BE2C (cell line): ENCODE measurements around the gene AFF1.

Experiments used
- DNase-seq: peaks from one replicate; pipeline ENCODE4 v3.0.0-alpha.2; 2020
- H3K27me3 ChIP-seq: fragments of 250-450 bp; sonication (Bioruptor Pico); 2 replicates; pipeline ENCODE4 v1.5.1; 2020; ENCODE audit warnings: mild to moderate bottlenecking
- H3K36me3 ChIP-seq: fragments of 250-450 bp; sonication (Bioruptor Pico); 2 replicates; pipeline ENCODE4 v1.5.1; 2020; ENCODE audit warnings: mild to moderate bottlenecking
- H3K4me1 ChIP-seq: fragments of 250-450 bp; sonication (Bioruptor Pico); 2 replicates; pipeline ENCODE4 v1.5.1; 2020
- H3K4me3 ChIP-seq: 2 replicates; pipeline ENCODE4 v1.5.1; 2011; ENCODE audit warnings: low read depth, low read length
- H3K9me3 ChIP-seq: fragments of 250-450 bp; sonication (Bioruptor Pico); 2 replicates; pipeline ENCODE4 v1.5.1; 2020
- CTCF ChIP-seq: IDR thresholded peaks from 2 replicates; pipeline ENCODE4 v1.5.1; 2012; ENCODE audit warnings: mild to moderate bottlenecking, low read depth, low read length

AFF1 gene

GRCh38 chr4:86972997-86973396, 38.2 kb downstream of the AFF1 start:
- DNase-seq, result no peak
- Histone ChIP-seq H3K4me3 (no peak overlapping the region), H3K4me1 (peaks cover 11% of the 10 kb centered on the region), H3K9me3 (no peaks in the 10 kb centered on the region), H3K27me3 (no peaks in the 10 kb centered on the region), H3K36me3 (no peaks in the 10 kb centered on the region)
- no peak for TF ChIP-seq CTCF

- H3K4me1 ChIP-seq, result peaks cover 11% of the 10 kb centered on the region
Measured at GRCh38 chr4:86973668-86974067, 38.9 kb downstream of the AFF1 start.

GRCh38 chr4:86974551-86974994, 39.8 kb downstream of the AFF1 start:
- H3K27me3 ChIP-seq, result no peaks in the 10 kb centered on the region
- H3K9me3 ChIP-seq, result no peaks in the 10 kb centered on the region
- no peak for DNase-seq
- no peaks in the 10 kb centered on the region for H3K36me3 ChIP-seq
- H3K4me3 ChIP-seq, result no peak overlapping the region
- peaks cover 11% of the 10 kb centered on the region for H3K4me1 ChIP-seq
- TF ChIP-seq CTCF, result no peak

More at GRCh38 chr4:86973668-86974067, 38.9 kb downstream of the AFF1 start:
- TF ChIP-seq CTCF, result no peak
- no peak for DNase-seq
- Histone ChIP-seq H3K4me3 (no peak overlapping the region), H3K9me3 (no peaks in the 10 kb centered on the region), H3K27me3 (no peaks in the 10 kb centered on the region), H3K36me3 (no peaks in the 10 kb centered on the region)

- Histone ChIP-seq H3K4me1 (peaks cover 7% of the 10 kb centered on the region), H3K4me3 (no peak overlapping the region), H3K27me3 (no peaks in the 10 kb centered on the region), H3K9me3 (no peaks in the 10 kb centered on the region), H3K36me3 (no peaks in the 10 kb centered on the region)
- no peak for TF ChIP-seq CTCF
- DNase-seq, result no peak
Measured at GRCh38 chr4:86975927-86976326, 41.1 kb downstream of the AFF1 start.

- Histone ChIP-seq H3K4me1 (no peaks in the 10 kb centered on the region), H3K9me3 (no peaks in the 10 kb centered on the region), H3K27me3 (no peaks in the 10 kb centered on the region), H3K4me3 (no peak overlapping the region), H3K36me3 (no peaks in the 10 kb centered on the region)
- TF ChIP-seq CTCF, result no peak
- no peak for DNase-seq
Measured at GRCh38 chr4:86976801-86977485, 42.1 kb downstream of the AFF1 start.

GRCh38 chr4:86977621-86978184, 42.9 kb downstream of the AFF1 start:
- no peaks in the 10 kb centered on the region for H3K4me1 ChIP-seq
- DNase-seq, result no peak

More at GRCh38 chr4:86977621-86978184, 42.9 kb downstream of the AFF1 start:
- no peaks in the 10 kb centered on the region for H3K9me3 ChIP-seq
- H3K4me3 ChIP-seq, result no peak overlapping the region
- no peaks in the 10 kb centered on the region for H3K27me3 ChIP-seq
- H3K36me3 ChIP-seq, result no peaks in the 10 kb centered on the region
- no peak for TF ChIP-seq CTCF
